HG03135 (cell line): ENCODE data around the gene PACS1.
A peak's percentile ranks its signal among the peaks of the same experiment; 100 is the strongest.

Experiments
- ATAC-seq: cut with Tn5 transposase; IDR thresholded peaks from one replicate; pipeline ENCODE4 v1.9.1; 2021; ENCODE audit warnings: mild to moderate bottlenecking, moderate library complexity; ENCODE audit not compliant: unreplicated experiment

PACS1 gene

GRCh38 chr11:66218846-66219620, 149.0 kb downstream of the PACS1 start:
- ATAC-seq = no peak

- ATAC-seq = no peak
Observed at GRCh38 chr11:66219846-66220565, 149.9 kb downstream of the PACS1 start.

- no peak for ATAC-seq
Observed at GRCh38 chr11:66220566-66220935, 150.5 kb downstream of the PACS1 start.

GRCh38 chr11:66221012-66221411, 150.9 kb downstream of the PACS1 start:
- no peak for ATAC-seq

- no peak for ATAC-seq
Observed at GRCh38 chr11:66221726-66222236, 151.7 kb downstream of the PACS1 start.

GRCh38 chr11:66222358-66223149, 152.5 kb downstream of the PACS1 start:
- peak; percentile 77 for ATAC-seq

- ATAC-seq = no peak
Observed at GRCh38 chr11:66224226-66224855, 154.3 kb downstream of the PACS1 start.

- no peak for ATAC-seq
Observed at GRCh38 chr11:66225066-66225465, 155.0 kb downstream of the PACS1 start.

GRCh38 chr11:66226101-66226500, 156.0 kb downstream of the PACS1 start:
- no peak for ATAC-seq

GRCh38 chr11:66227700-66228099, 157.6 kb downstream of the PACS1 start:
- no peak for ATAC-seq

GRCh38 chr11:66228521-66228920, 158.4 kb downstream of the PACS1 start:
- no peak for ATAC-seq

GRCh38 chr11:66230156-66230555, 160.1 kb downstream of the PACS1 start:
- ATAC-seq = no peak

- ATAC-seq = no peak
Observed at GRCh38 chr11:66230978-66231377, 160.9 kb downstream of the PACS1 start.

- no peak for ATAC-seq
Observed at GRCh38 chr11:66231561-66231960, 161.5 kb downstream of the PACS1 start.

GRCh38 chr11:66232769-66233168, 162.7 kb downstream of the PACS1 start:
- no peak for ATAC-seq

- ATAC-seq = no peak
Observed at GRCh38 chr11:66233301-66233700, 163.2 kb downstream of the PACS1 start.

- no peak for ATAC-seq
Observed at GRCh38 chr11:66235141-66235540, 165.1 kb downstream of the PACS1 start.

- no peak for ATAC-seq
Observed at GRCh38 chr11:66237867-66238266, 167.8 kb downstream of the PACS1 start.

GRCh38 chr11:66238786-66239413, 168.8 kb downstream of the PACS1 start:
- ATAC-seq = no peak

GRCh38 chr11:66239511-66239910, 169.4 kb downstream of the PACS1 start:
- no peak for ATAC-seq
